PC-9 (cell line): Measurements from ENCODE around the gene CDH16.

Experiments
- EZH2 ChIP-seq: fragments of 200-600 bp; sonication (generic); IDR thresholded peaks from 2 replicates; pipeline ENCODE4 v1.8.0; 2017; ENCODE audit warnings: antibody characterized with exemption, low read depth
- TF ChIP-seq, protein P1 (sequence below): fragments of 200-600 bp; sonication (generic); conservative IDR thresholded peaks from 2 replicates; pipeline ENCODE4 v1.6.1; 2017; ENCODE audit warnings: mixed run types, antibody characterized with exemption, mild to moderate bottlenecking, moderate library complexity

DNA sequence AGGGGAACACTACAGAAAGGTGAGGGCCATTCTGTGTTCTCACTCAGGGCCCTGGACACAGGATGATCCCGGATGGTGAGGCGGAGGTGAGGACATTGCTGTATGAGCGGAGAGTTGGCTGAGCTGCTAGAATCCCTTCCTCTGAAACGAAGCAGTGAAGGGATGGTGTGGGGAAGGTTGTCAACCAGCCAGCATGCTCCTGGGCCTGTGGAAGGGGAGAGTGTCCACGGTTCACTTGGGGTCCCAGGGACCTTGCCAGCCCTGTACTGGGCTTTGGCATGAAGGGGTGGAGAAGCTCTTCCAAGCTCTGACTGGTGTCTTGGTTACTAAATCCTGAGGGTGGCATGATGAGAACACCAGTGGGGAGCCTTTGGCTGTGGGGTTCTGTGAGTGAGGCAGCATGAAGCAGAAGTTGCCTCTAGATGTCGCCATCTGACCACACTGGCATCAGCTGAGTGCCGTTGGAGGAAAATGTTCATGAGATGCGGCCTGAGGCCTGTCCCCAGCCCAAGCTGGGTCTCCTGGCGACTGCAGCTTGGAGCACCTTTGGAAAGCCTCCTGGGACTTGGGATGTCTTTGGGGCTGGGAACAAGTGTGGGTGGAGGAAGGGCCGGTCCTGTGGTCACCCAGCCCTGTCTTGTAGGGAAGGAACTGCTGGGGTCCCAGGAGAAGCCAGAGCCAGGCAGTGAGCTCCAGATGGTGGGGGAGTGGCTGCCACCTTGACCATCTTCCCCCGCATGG lies 23.6 kb downstream of the CDH16 start:
- TF ChIP-seq, protein P1, sequence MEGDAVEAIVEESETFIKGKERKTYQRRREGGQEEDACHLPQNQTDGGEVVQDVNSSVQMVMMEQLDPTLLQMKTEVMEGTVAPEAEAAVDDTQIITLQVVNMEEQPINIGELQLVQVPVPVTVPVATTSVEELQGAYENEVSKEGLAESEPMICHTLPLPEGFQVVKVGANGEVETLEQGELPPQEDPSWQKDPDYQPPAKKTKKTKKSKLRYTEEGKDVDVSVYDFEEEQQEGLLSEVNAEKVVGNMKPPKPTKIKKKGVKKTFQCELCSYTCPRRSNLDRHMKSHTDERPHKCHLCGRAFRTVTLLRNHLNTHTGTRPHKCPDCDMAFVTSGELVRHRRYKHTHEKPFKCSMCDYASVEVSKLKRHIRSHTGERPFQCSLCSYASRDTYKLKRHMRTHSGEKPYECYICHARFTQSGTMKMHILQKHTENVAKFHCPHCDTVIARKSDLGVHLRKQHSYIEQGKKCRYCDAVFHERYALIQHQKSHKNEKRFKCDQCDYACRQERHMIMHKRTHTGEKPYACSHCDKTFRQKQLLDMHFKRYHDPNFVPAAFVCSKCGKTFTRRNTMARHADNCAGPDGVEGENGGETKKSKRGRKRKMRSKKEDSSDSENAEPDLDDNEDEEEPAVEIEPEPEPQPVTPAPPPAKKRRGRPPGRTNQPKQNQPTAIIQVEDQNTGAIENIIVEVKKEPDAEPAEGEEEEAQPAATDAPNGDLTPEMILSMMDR, result peak; percentile 87
- no peak for TF ChIP-seq EZH2
